ENCODE measurements around the gene RASSF5.

- TF ChIP-seq POLR2A (IDR thresholded peaks at IDR 0.05; ENCODE audit: low read depth), result no peak
- TF ChIP-seq, protein P1, sequence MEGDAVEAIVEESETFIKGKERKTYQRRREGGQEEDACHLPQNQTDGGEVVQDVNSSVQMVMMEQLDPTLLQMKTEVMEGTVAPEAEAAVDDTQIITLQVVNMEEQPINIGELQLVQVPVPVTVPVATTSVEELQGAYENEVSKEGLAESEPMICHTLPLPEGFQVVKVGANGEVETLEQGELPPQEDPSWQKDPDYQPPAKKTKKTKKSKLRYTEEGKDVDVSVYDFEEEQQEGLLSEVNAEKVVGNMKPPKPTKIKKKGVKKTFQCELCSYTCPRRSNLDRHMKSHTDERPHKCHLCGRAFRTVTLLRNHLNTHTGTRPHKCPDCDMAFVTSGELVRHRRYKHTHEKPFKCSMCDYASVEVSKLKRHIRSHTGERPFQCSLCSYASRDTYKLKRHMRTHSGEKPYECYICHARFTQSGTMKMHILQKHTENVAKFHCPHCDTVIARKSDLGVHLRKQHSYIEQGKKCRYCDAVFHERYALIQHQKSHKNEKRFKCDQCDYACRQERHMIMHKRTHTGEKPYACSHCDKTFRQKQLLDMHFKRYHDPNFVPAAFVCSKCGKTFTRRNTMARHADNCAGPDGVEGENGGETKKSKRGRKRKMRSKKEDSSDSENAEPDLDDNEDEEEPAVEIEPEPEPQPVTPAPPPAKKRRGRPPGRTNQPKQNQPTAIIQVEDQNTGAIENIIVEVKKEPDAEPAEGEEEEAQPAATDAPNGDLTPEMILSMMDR (IDR thresholded peaks at IDR 0.05), result no peak
- no peak for TF ChIP-seq EP300 (IDR thresholded peaks at IDR 0.05)
- TF ChIP-seq POLR2AphosphoS5 (IDR thresholded peaks at IDR 0.05), result no peak
Observed at GRCh38 chr1:206593351-206593925, 86.1 kb downstream of the RASSF5 start.
